Endodermal cell (in vitro differentiated cells): ENCODE results near the gene YPEL4. TPM values are rescaled to one million over a fixed set of nuclear protein-coding genes. Genes with fewer than 3 reads are reported as not detected.
A peak's percentile ranks its signal among the peaks of the same experiment; 100 is the strongest.

Experiments
- DNase-seq: peaks from one replicate; pipeline ENCODE4 v3.0.0-alpha.2; 2017
- H3K27ac ChIP-seq: 2 replicates; pipeline ENCODE4 v1.5.1; 2013; ENCODE audit warnings: mild to moderate bottlenecking, low read depth, low read length, moderate library complexity
- H3K27me3 ChIP-seq: 2 replicates; pipeline ENCODE4 v1.6.1; 2013; ENCODE audit warnings: mild to moderate bottlenecking, low read length, moderate library complexity; ENCODE audit not compliant: insufficient read depth, control insufficient read depth, poor library complexity, severe bottlenecking
- H3K36me3 ChIP-seq: 2 replicates; pipeline ENCODE4 v1.7.0; 2013; ENCODE audit warnings: mild to moderate bottlenecking, low read length, moderate library complexity; ENCODE audit not compliant: control insufficient read depth, insufficient read depth
- H3K4me1 ChIP-seq: one replicate; pipeline ENCODE4 v1.7.0; 2013; ENCODE audit warnings: low read length; ENCODE audit not compliant: control insufficient read depth, insufficient read depth
- H3K4me3 ChIP-seq: 2 replicates; pipeline ENCODE4 v1.5.1; 2013; ENCODE audit warnings: mild to moderate bottlenecking, low read length, moderate library complexity
- H3K9ac ChIP-seq: 2 replicates; pipeline ENCODE4 v1.6.1; 2013; ENCODE audit warnings: mild to moderate bottlenecking, low read length, moderate library complexity; ENCODE audit not compliant: poor library complexity, severe bottlenecking; ENCODE audit errors: extremely low read depth
- H3K9me3 ChIP-seq: 2 replicates; pipeline ENCODE4 v1.6.1; 2013; ENCODE audit warnings: mild to moderate bottlenecking, low read length, moderate library complexity; ENCODE audit not compliant: control insufficient read depth
- H3K27ac Mint-ChIP-seq: 2 replicates; pipeline ENCODE4 v1.8.0; 2020; ENCODE audit warnings: mixed read lengths
- H3K27me3 Mint-ChIP-seq: 2 replicates; pipeline ENCODE4 v1.8.0; 2021; ENCODE audit warnings: mild to moderate bottlenecking, mixed read lengths; ENCODE audit not compliant: insufficient read depth
- H3K36me3 Mint-ChIP-seq: 2 replicates; pipeline ENCODE4 v1.8.0; 2020; ENCODE audit warnings: low read depth, mixed read lengths
- H3K4me1 Mint-ChIP-seq: 2 replicates; pipeline ENCODE4 v1.8.0; 2020; ENCODE audit warnings: mixed read lengths
- H3K4me3 Mint-ChIP-seq: 2 replicates; pipeline ENCODE4 v1.8.0; 2020; ENCODE audit warnings: mild to moderate bottlenecking, moderate library complexity, mixed read lengths
- H3K9me3 Mint-ChIP-seq: 2 replicates; pipeline ENCODE4 v1.8.0; 2020; ENCODE audit warnings: mild to moderate bottlenecking, mixed read lengths
- WGBS, 2 experiments: methylation state at CpG; one replicate each; pipeline versions ENCODE4 v1.1.5 to v1.1.7; 2013; ENCODE audit warnings: missing lambda C conversion rate in 2 of 2, mixed read lengths in 1 of 2; ENCODE audit not compliant: insufficient coverage in 1 of 2, insufficient read length in 1 of 2; 5-methylcytosine and 5-hydroxymethylcytosine counted together
- total RNA-seq, 2 donors: library from RNA; stranded (reverse); fragmentation: NEBNext Ultra II Directional in 1 of 2; extraction: Animal tissue kit (Norgen Biotek cat#: 25700) in 1 of 2; gene quantifications; 2 replicates in 1 of 2; 3 replicates in 1 of 2; pipeline ENCODE4 v1.2.1, GENCODE V29; 2021
- TF ChIP-seq, protein P1 (sequence below): fragments of 200-600 bp; sonication (generic); conservative IDR thresholded peaks from 2 replicates; pipeline ENCODE4 v1.5.0; 2021; ENCODE audit warnings: antibody characterized with exemption, mild to moderate bottlenecking

YPEL4 gene
- total RNA-seq, 2 donors from 2014 or later = not detected

GRCh38 chr11:57638811-57639320, 10.8 kb downstream of the YPEL4 start:
- H3K4me1 ChIP-seq = peaks cover 7% of the 10 kb centered on the region
- peaks cover 35% of the 10 kb centered on the region for H3K4me1 Mint-ChIP-seq

DNA sequence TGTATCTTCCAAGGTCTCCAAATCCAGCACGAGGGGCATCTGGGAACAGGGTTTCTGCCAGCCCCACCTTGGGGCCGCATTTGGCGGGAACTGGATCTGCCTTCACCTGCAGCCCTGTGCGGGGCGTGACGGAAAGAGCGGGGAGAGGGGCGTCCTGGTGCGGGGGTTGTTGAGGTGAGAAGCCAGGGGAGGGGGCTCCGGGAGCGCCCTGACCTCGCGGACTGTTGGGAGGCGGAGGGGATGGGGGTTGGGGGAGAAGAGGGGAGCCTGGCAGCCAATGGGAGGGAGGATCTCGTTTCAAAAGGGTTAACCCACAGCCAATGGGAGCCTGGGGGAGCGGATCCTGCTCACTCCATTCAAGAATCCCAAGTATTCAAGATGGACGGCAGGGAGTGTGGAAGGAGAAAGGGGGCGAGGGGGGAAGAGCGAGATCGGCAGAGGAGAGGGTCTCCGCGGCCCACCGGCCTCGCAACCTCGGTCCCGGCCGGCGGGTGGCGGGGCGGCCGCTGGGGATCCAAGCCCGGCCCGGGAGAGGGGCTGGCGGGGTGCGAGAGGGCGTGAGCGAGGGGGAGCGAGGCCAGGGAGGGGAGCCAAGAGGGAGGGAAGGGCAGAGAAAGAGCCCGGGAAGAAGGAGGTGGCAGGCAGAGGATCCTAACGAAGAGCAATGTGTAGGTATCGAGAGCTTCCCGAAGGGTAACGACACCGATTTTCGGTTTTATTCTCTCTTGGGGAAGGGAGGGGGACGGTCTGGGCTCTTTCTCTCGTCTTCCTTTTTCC, 11.5 kb downstream of the YPEL4 start:
- Mint-ChIP-seq H3K36me3 (peaks cover 32% of the 10 kb centered on the region), H3K27me3 (peaks cover 8% of the 10 kb centered on the region), H3K4me3 (peak overlapping the region; percentile 100), H3K4me1 (peaks cover 28% of the 10 kb centered on the region), H3K27ac (peak overlapping the region; percentile 98), H3K9me3 (no peaks in the 10 kb centered on the region)
- DNase-seq = peak; percentile 97
- Histone ChIP-seq H3K9me3 (no peaks in the 10 kb centered on the region), H3K36me3 (peaks cover 28% of the 10 kb centered on the region), H3K4me1 (peaks cover 2% of the 10 kb centered on the region), H3K9ac (peak overlapping the region; percentile 99), H3K27ac (peak overlapping the region; percentile 99), H3K27me3 (no peaks in the 10 kb centered on the region), H3K4me3 (peak overlapping the region; percentile 91)
- 0 to 1% methylated on average over 20 to 46 of the region's 47 CpGs for WGBS, 2 experiments
- TF ChIP-seq, protein P1, sequence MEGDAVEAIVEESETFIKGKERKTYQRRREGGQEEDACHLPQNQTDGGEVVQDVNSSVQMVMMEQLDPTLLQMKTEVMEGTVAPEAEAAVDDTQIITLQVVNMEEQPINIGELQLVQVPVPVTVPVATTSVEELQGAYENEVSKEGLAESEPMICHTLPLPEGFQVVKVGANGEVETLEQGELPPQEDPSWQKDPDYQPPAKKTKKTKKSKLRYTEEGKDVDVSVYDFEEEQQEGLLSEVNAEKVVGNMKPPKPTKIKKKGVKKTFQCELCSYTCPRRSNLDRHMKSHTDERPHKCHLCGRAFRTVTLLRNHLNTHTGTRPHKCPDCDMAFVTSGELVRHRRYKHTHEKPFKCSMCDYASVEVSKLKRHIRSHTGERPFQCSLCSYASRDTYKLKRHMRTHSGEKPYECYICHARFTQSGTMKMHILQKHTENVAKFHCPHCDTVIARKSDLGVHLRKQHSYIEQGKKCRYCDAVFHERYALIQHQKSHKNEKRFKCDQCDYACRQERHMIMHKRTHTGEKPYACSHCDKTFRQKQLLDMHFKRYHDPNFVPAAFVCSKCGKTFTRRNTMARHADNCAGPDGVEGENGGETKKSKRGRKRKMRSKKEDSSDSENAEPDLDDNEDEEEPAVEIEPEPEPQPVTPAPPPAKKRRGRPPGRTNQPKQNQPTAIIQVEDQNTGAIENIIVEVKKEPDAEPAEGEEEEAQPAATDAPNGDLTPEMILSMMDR = no peak

More at GRCh38 chr11:57638811-57639320, 10.8 kb downstream of the YPEL4 start:
- Histone ChIP-seq H3K27ac (peak overlapping the region; percentile 99), H3K9ac (peak overlapping the region; percentile 99), H3K9me3 (no peaks in the 10 kb centered on the region), H3K27me3 (no peaks in the 10 kb centered on the region), H3K4me3 (peak overlapping the region; percentile 91), H3K36me3 (peaks cover 34% of the 10 kb centered on the region)
- 0% methylated on average over 17 of the region's 19 CpGs; no CpG with 5 or more reads in 1 of the 2 experiments for WGBS, 2 experiments
- peaks cover 39% of the 10 kb centered on the region for H3K36me3 Mint-ChIP-seq
- H3K27me3 Mint-ChIP-seq = peaks cover 8% of the 10 kb centered on the region
- peak; percentile 77 for DNase-seq
- TF ChIP-seq, protein P1 = no peak
- no peaks in the 10 kb centered on the region for H3K9me3 Mint-ChIP-seq
- H3K4me3 Mint-ChIP-seq = peak overlapping the region; percentile 100
- peak overlapping the region; percentile 98 for H3K27ac Mint-ChIP-seq

DNA sequence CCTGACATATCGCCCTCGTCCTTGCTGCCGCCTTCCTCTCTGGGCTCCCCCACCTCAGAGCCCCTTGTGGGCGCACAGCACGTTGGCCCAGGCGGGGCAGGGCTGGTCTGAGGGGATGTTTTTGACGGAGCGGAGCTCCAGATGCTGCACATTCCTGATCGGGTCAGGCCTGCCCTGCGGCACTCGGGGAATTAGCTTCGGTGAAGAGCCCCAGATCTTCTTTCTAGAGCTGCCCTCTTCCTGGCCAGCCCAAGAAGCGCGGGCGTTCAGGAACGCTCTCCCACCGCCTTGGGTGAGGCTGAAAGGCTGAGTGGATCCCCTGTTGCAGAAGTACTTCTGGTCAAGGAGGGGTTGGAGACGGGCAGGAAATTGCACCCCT, 12.1 kb downstream of the YPEL4 start:
- Mint-ChIP-seq H3K4me3 (peak overlapping the region; percentile 100), H3K27me3 (peaks cover 8% of the 10 kb centered on the region), H3K4me1 (peaks cover 24% of the 10 kb centered on the region), H3K36me3 (peaks cover 28% of the 10 kb centered on the region), H3K27ac (peak overlapping the region; percentile 98), H3K9me3 (no peaks in the 10 kb centered on the region)
- Histone ChIP-seq H3K27ac (peak overlapping the region; percentile 99), H3K4me1 (peaks cover 2% of the 10 kb centered on the region), H3K27me3 (no peaks in the 10 kb centered on the region), H3K9me3 (no peaks in the 10 kb centered on the region), H3K36me3 (peaks cover 22% of the 10 kb centered on the region), H3K9ac (peak overlapping the region; percentile 99), H3K4me3 (peak overlapping the region; percentile 91)
- TF ChIP-seq, protein P1 = no peak
- 0 to 34% methylated on average over 1 to 18 of the region's 18 CpGs for WGBS, 2 experiments
- DNase-seq = peak; percentile 89
